Heart left ventricle (tissue), 16 donors: ENCODE results near the gene LHFPL3. TPM values are rescaled to one million over a fixed set of nuclear protein-coding genes. Genes with fewer than 3 reads are reported as not detected.

ENCODE experiments used
- ATAC-seq, 4 donors: fragments of 200-7000 bp; cut with Tn5 transposase; one replicate each; pipeline ENCODE4 v1.9.1; 2020 to 2022; ENCODE audit warnings: moderate library complexity in 4 of 4, mild to moderate bottlenecking in 3 of 4, moderate number of reproducible peaks in 1 of 4
- DNase-seq, 5 donors: peaks; one replicate each; pipeline ENCODE4 v3.0.0-alpha.2; 2020
- H3K27ac ChIP-seq, 12 donors: fragments of 200-600 bp; sonication (generic) in 4 of 12; one replicate each; pipeline versions ENCODE4 v1.5.0 to v1.8.0; 2016 to 2022; ENCODE audit warnings: mild to moderate bottlenecking in 2 of 12
- H3K27me3 ChIP-seq, 9 donors: fragments of 200-600 bp; sonication (generic) in 2 of 9; one replicate each; pipeline versions ENCODE4 v1.5.1 to v1.8.0; 2016 to 2022; ENCODE audit warnings: mild to moderate bottlenecking in 3 of 9
- H3K36me3 ChIP-seq, 9 donors: fragments of 200-600 bp; sonication (generic) in 2 of 9; one replicate each; pipeline versions ENCODE4 v1.5.0 to v1.8.0; 2018 to 2022; ENCODE audit warnings: mild to moderate bottlenecking in 2 of 9
- H3K4me1 ChIP-seq, 12 donors: fragments of 200-600 bp; sonication (generic) in 4 of 12; one replicate each; pipeline versions ENCODE4 v1.5.0 to v1.8.0; 2016 to 2022; ENCODE audit warnings: mild to moderate bottlenecking in 3 of 12
- H3K4me3 ChIP-seq, 12 donors: fragments of 200-600 bp; sonication (generic) in 4 of 12; one replicate each; pipeline versions ENCODE4 v1.5.0 to v1.8.0; 2017 to 2022; ENCODE audit warnings: mild to moderate bottlenecking in 9 of 12, moderate library complexity in 4 of 12
- H3K9me3 ChIP-seq, 12 donors: fragments of 200-600 bp; sonication (generic) in 4 of 12; one replicate each; pipeline versions ENCODE4 v1.5.0 to v1.8.0; 2016 to 2022; ENCODE audit warnings: mild to moderate bottlenecking in 1 of 12
- CTCF ChIP-seq, 12 donors: fragments of 200-600 bp; sonication (generic) in 4 of 12; IDR thresholded peaks; one replicate each; pipeline versions ENCODE4 v1.5.0 to v1.8.0; 2018 to 2022; ENCODE audit warnings: antibody characterized with exemption in 12 of 12, mild to moderate bottlenecking in 5 of 12
- POLR2A ChIP-seq, 2 donors: fragments of 450-650 bp; IDR thresholded peaks; one replicate each; pipeline ENCODE4 v1.6.1; 2017; ENCODE audit warnings: antibody characterized with exemption in 2 of 2, mild to moderate bottlenecking in 2 of 2, moderate library complexity in 2 of 2
- WGBS, 4 donors: extraction: QIAGEN DNeasy Blood & Tissue Kit in 2 of 4; methylation state at CpG; one replicate each; pipeline versions ENCODE4 v1.1.5 to v1.1.7; 2013 to 2018; 5-methylcytosine and 5-hydroxymethylcytosine counted together
- intact Hi-C, 10 donors: fragments of 100-400 bp; cut with DNase I; formaldehyde crosslinking; loops; one replicate each; pipeline versions ENCODE4 v1.11.1 to v1.14.2; 2022
- polyA plus RNA-seq, 2 donors: library from polyadenylated mRNA; stranded (reverse); fragments of 200-250 nt; gene quantifications; one replicate each; pipeline ENCODE4 v1.2.3, GENCODE V29; 2013
- total RNA-seq, 9 donors: library from RNA; depleted of rRNA in 2 of 9; stranded (reverse); fragments of >200 nt in 2 of 9; fragmentation: NEBNext Ultra II Directional in 3 of 9; extraction: Animal tissue kit (Norgen Biotek cat#: 25700) in 3 of 9; gene quantifications; one replicate each; pipeline versions ENCODE4 v1.1.0 to v1.2.4, GENCODE V29; 2016 to 2023
- donor health status: ischemic (EF 13 %, LVEDD 7.1; RV severe dilation, severe dysfunction).
- donor health status: healthy with polysubstance abuse.
- donor health status: DM: no; HTN: yes; CAD: no.
- donor health status: DM: no; HTN: no; CAD: no.
- donor health status: ischemic (EF 25% LVEDD 6.9; RV normal size, moderate dysfunction).
- donor health status: ischemic (EF 25% LVEDD 5.7; RV mildly dilated, moderate dysfunction).
- donor health status: healthy.
- donor health status: DM: yes; HTN: yes; CAD: no.
- donor health status: ischemic (EF 35%, LVEDD 5.7; RV mildly dilated, moderate dysfunction).
- donor health status: nonischemic (EF 11% LVEDD 7.7; RV severe dilation, severe dysfunction).
- donor health status: DM: yes; HTN: yes; CAD: no.
- donor health status: PGD.
- donor health status: ischemic (EF 29% LVEDD 5.4; RV normal size, mild dysfunction).
- donor health status: nonischemic (EF 23%, LVEDD 6.1; RV moderate dilation, normal function).

LHFPL3 gene
- total and polyA plus RNA-seq, 11 donors, result not detected

GRCh38 chr7:104534149-104534548, 205.7 kb downstream of the LHFPL3 start:
- H3K4me3 ChIP-seq, result no peak overlapping the region
- H3K36me3 ChIP-seq, result no peaks in the 10 kb centered on the region
- no peak overlapping the region for H3K27ac ChIP-seq
- no peaks in the 10 kb centered on the region for H3K27me3 ChIP-seq
- no peak for ATAC-seq
- H3K9me3 ChIP-seq, result no peaks in the 10 kb centered on the region
- H3K4me1 ChIP-seq, result peaks cover 0 to 6% (median 0%) of the 10 kb centered on the region in 12 donors
- no peak for DNase-seq
- no peak for TF ChIP-seq POLR2A (IDR thresholded peaks at IDR 0.05)
- TF ChIP-seq CTCF (IDR thresholded peaks at IDR 0.05), result no peak
- 59 to 68% (median 63%) methylated on average over 4 of the region's 4 CpGs for WGBS, 4 donors
- intact Hi-C loops, result no loop called here

- Histone ChIP-seq H3K27ac (no peak overlapping the region), H3K9me3 (no peaks in the 10 kb centered on the region), H3K4me3 (no peak overlapping the region), H3K4me1 (peaks cover 0 to 6% (median 0%) of the 10 kb centered on the region in 12 donors), H3K27me3 (no peaks in the 10 kb centered on the region), H3K36me3 (no peaks in the 10 kb centered on the region)
- intact Hi-C loops, result no loop called here
- 76 to 82% (median 79%) methylated on average over 6 of the region's 6 CpGs for WGBS, 4 donors
- TF ChIP-seq CTCF (IDR thresholded peaks at IDR 0.05) (no peak), POLR2A (IDR thresholded peaks at IDR 0.05) (no peak)
- DNase-seq (no peak), ATAC-seq (no peak)
Observed at GRCh38 chr7:104535841-104536240, 207.4 kb downstream of the LHFPL3 start.

GRCh38 chr7:104536956-104537355, 208.6 kb downstream of the LHFPL3 start:
- no peak overlapping the region for H3K27ac ChIP-seq
- peaks cover 0 to 6% (median 0%) of the 10 kb centered on the region in 12 donors for H3K4me1 ChIP-seq
- 14 to 23% (median 20%) methylated on average over 1 of the region's 1 CpG for WGBS, 4 donors
- no peak overlapping the region for H3K4me3 ChIP-seq
- intact Hi-C loops, result no loop called here
- ATAC-seq, result no peak
- no peak for TF ChIP-seq CTCF (IDR thresholded peaks at IDR 0.05)
- no peak for TF ChIP-seq POLR2A (IDR thresholded peaks at IDR 0.05)
- H3K27me3 ChIP-seq, result no peaks in the 10 kb centered on the region
- DNase-seq, result no peak
- H3K36me3 ChIP-seq, result no peaks in the 10 kb centered on the region
- no peaks in the 10 kb centered on the region for H3K9me3 ChIP-seq

DNA sequence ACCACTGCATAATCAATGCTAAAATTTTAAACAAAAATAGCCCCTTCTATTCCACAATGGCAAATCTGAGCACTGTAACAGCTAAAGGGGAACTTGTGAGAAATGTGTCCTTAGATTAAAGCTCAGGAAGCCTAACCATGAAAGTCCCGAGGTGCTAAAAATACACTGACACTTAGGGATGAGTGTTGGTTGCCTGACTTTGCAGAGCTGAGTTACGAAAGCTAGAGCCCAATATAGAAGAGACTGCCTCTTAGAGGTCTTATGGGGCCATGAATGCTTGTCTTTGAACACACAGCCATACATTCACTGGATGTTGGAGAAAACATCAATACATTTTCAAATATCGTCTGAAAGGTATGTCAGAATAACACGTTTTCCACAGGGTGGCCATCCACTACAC, 209.7 kb downstream of the LHFPL3 start:
- no peak overlapping the region for H3K27ac ChIP-seq
- ATAC-seq, result peak; percentile 67 to 97 (median 92)
- intact Hi-C loops, result no loop called here

More for the DNA sequence above, 209.7 kb downstream of the LHFPL3 start:
- Histone ChIP-seq H3K4me3 (no peak overlapping the region), H3K9me3 (no peaks in the 10 kb centered on the region), H3K27me3 (no peaks in the 10 kb centered on the region), H3K4me1 (peaks cover 0 to 6% (median 0%) of the 10 kb centered on the region in 12 donors), H3K36me3 (no peaks in the 10 kb centered on the region)
- DNase-seq, result no peak
- 43 to 58% (median 48%) methylated on average over 4 of the region's 4 CpGs for WGBS, 4 donors
- TF ChIP-seq CTCF (IDR thresholded peaks at IDR 0.05) (no peak), POLR2A (IDR thresholded peaks at IDR 0.05) (no peak)
